Measurements from ENCODE around the gene KRT81.
"Not testable (repeated sequence)": the region's sequence is repeated elsewhere in the genome, so short reads cannot be mapped to it uniquely, and the experiment has no call there.

The KRT81 gene

DNA sequence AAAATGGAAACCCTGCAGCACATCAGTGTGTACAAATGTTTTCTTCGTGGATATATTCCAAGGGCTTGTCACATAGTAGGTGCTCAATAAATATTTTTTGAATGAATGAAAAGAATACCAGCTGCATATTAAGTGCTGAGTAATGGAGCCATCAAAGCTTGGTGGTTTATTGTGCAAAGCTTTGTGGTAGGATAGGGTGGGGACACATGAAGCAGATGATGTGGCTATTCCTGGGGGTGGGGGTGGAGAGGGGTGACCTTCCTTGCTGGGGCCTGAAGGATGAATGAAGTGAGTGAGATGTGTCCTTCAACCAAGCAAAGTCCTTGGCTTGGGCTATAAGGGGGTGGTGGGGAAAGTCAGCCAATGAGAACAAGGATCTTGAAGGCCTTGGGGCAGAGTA lies 4.3 kb upstream of the KRT81 start:
- Histone ChIP-seq H4K20me1 (ENCODE audit: insufficient read depth, low read length, poor library complexity, severe bottlenecking) (no peaks in the 10 kb centered on the region), H3K9ac (ENCODE audit: low read depth, low read length, poor library complexity, severe bottlenecking) (no peak overlapping the region), H3K27me3 (ENCODE audit: insufficient read depth, low read length, poor library complexity, severe bottlenecking) (no peaks in the 10 kb centered on the region), H3K79me2 (ENCODE audit: insufficient read depth, low read length) (no peaks in the 10 kb centered on the region), H3K4me1 (ENCODE audit: insufficient read depth, low read length, poor library complexity, severe bottlenecking) (peaks cover 29% of the 10 kb centered on the region), H2AFZ (ENCODE audit: low read length) (no peak overlapping the region), H3K4me3 (ENCODE audit: low read length, poor library complexity, severe bottlenecking) (no peak overlapping the region), H3K9me3 (ENCODE audit: insufficient read depth, low read depth, low read length) (no peaks in the 10 kb centered on the region), H3K4me2 (ENCODE audit: low read depth, low read length, poor library complexity, severe bottlenecking) (no peak overlapping the region), H3K36me3 (ENCODE audit: insufficient read depth, low read length) (no peaks in the 10 kb centered on the region), H3K9me2 (replicated peaks; ENCODE audit: low read depth, low read length) (no peaks in the 10 kb centered on the region), H3F3A (ENCODE audit: low read depth) (no peaks in the 10 kb centered on the region)
- TF ChIP-seq CTCF (conservative IDR thresholded peaks at IDR 0.05; ENCODE audit: low read length): no peak

DNA sequence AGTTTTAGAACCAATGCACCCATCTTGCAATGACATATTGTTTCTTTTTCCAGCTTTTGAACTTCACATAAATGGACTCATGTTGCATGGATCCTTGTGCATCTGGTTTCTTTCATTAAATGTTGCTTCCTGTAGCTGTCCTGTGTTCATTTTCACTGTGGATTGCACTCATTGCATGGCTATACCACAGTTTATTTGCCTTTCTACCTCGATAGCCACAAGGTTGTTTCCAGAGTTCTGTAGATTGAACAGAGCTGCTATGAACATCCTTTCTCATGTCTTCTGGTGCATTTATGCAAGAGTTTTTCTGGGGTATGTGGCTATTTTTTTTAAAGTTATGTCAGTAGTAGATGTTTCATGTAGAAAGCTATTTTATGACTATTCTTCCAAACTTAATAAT lies 3.5 kb upstream of the KRT81 start:
- H3F3A ChIP-seq (ENCODE audit: low read depth): no peaks in the 10 kb centered on the region
- H3K9ac ChIP-seq (ENCODE audit: low read depth, low read length, poor library complexity, severe bottlenecking): no peak overlapping the region
- no peaks in the 10 kb centered on the region for H4K20me1 ChIP-seq (ENCODE audit: insufficient read depth, low read length, poor library complexity, severe bottlenecking)
- TF ChIP-seq CTCF (conservative IDR thresholded peaks at IDR 0.05; ENCODE audit: low read length): no peak
- TF ChIP-seq EZH2phosphoT487 (IDR thresholded peaks at IDR 0.05; ENCODE audit: borderline replicate concordance): no peak
- H3K4me2 ChIP-seq (ENCODE audit: low read depth, low read length, poor library complexity, severe bottlenecking): peak overlapping the region; percentile 1
- H3K4me3 ChIP-seq (ENCODE audit: low read length, poor library complexity, severe bottlenecking): no peak overlapping the region
- H3K27me3 ChIP-seq (ENCODE audit: insufficient read depth, low read length, poor library complexity, severe bottlenecking): no peaks in the 10 kb centered on the region
- H3K9me3 ChIP-seq (ENCODE audit: insufficient read depth, low read depth, low read length): no peaks in the 10 kb centered on the region
- no peak overlapping the region for H2AFZ ChIP-seq (ENCODE audit: low read length)
- H3K36me3 ChIP-seq (ENCODE audit: insufficient read depth, low read length): no peaks in the 10 kb centered on the region
- no peaks in the 10 kb centered on the region for H3K79me2 ChIP-seq (ENCODE audit: insufficient read depth, low read length)
- peaks cover 29% of the 10 kb centered on the region for H3K4me1 ChIP-seq (ENCODE audit: insufficient read depth, low read length, poor library complexity, severe bottlenecking)
- no peaks in the 10 kb centered on the region for H3K9me2 ChIP-seq (replicated peaks; ENCODE audit: low read depth, low read length)

- H3K9me2 ChIP-seq (replicated peaks; ENCODE audit: low read depth, low read length): no peaks in the 10 kb centered on the region
- H3K4me1 ChIP-seq (ENCODE audit: insufficient read depth, low read length, poor library complexity, severe bottlenecking): peaks cover 29% of the 10 kb centered on the region
- no peaks in the 10 kb centered on the region for H3F3A ChIP-seq (ENCODE audit: low read depth)
- no peaks in the 10 kb centered on the region for H3K36me3 ChIP-seq (ENCODE audit: insufficient read depth, low read length)
- H3K27me3 ChIP-seq (ENCODE audit: insufficient read depth, low read length, poor library complexity, severe bottlenecking): no peaks in the 10 kb centered on the region
- TF ChIP-seq EZH2phosphoT487 (IDR thresholded peaks at IDR 0.05; ENCODE audit: borderline replicate concordance): no peak
- TF ChIP-seq CTCF (conservative IDR thresholded peaks at IDR 0.05; ENCODE audit: low read length): no peak
- no peak overlapping the region for H3K4me2 ChIP-seq (ENCODE audit: low read depth, low read length, poor library complexity, severe bottlenecking)
- no peaks in the 10 kb centered on the region for H4K20me1 ChIP-seq (ENCODE audit: insufficient read depth, low read length, poor library complexity, severe bottlenecking)
- no peaks in the 10 kb centered on the region for H3K79me2 ChIP-seq (ENCODE audit: insufficient read depth, low read length)
- H3K9ac ChIP-seq (ENCODE audit: low read depth, low read length, poor library complexity, severe bottlenecking): no peak overlapping the region
- no peaks in the 10 kb centered on the region for H3K9me3 ChIP-seq (ENCODE audit: insufficient read depth, low read depth, low read length)
- H3K4me3 ChIP-seq (ENCODE audit: low read length, poor library complexity, severe bottlenecking): no peak overlapping the region
- no peak overlapping the region for H2AFZ ChIP-seq (ENCODE audit: low read length)
These were observed 2.6 kb upstream of the KRT81 start for GRCh38 chr12:52293926-52294325.

DNA sequence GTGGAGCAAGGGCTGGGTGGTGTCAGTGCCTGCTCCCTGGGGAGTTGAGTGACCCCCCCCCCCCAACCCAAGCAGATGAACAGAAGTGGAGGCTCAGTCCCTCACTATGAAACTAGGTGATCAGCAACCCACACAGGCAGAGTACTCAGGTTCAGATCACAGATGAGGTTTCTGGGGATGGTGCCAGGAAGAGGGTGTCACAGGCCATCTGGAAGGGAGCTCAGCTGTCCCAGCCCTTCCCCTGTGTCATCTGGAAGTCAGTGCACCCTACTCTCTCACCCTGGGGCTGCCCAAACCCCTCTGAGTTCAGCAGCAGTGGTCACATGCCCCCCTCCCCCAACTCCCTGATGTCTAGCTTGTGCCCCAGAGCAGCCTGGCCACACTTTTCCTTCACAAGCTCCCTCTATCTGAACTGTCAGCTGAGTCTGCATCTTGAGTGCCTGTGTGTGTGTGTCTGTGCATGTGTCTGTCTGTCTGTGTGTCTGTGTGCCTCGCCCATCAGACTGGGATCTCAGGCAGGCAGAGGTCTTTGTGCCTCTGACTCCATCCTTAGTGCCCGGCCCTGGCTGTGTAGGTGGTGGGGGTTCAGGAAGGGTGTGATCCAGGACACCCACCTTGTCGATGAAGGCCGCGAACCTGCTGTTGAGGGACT lies 725 bp downstream of the KRT81 start:
- H3K9me3 ChIP-seq (ENCODE audit: insufficient read depth, low read depth, low read length); H3K27me3 ChIP-seq (ENCODE audit: insufficient read depth, low read length, poor library complexity, severe bottlenecking); H3F3A ChIP-seq (ENCODE audit: low read depth); H3K79me2 ChIP-seq (ENCODE audit: insufficient read depth, low read length); H3K9ac ChIP-seq (ENCODE audit: low read depth, low read length, poor library complexity, severe bottlenecking); H3K4me2 ChIP-seq (ENCODE audit: low read depth, low read length, poor library complexity, severe bottlenecking); H3K4me3 ChIP-seq (ENCODE audit: low read length, poor library complexity, severe bottlenecking); H4K20me1 ChIP-seq (ENCODE audit: insufficient read depth, low read length, poor library complexity, severe bottlenecking); H3K36me3 ChIP-seq (ENCODE audit: insufficient read depth, low read length); H3K9me2 ChIP-seq (replicated peaks; ENCODE audit: low read depth, low read length); H2AFZ ChIP-seq (ENCODE audit: low read length): not testable (repeated sequence)
- H3K4me1 ChIP-seq (ENCODE audit: insufficient read depth, low read length, poor library complexity, severe bottlenecking): peaks cover 48% of the 10 kb centered on the region

- Histone ChIP-seq H3K4me2 (ENCODE audit: low read depth, low read length, poor library complexity, severe bottlenecking) (peak overlapping the region; percentile 88), H3K4me3 (ENCODE audit: low read length, poor library complexity, severe bottlenecking) (peak overlapping the region; percentile 57), H3K9ac (ENCODE audit: low read depth, low read length, poor library complexity, severe bottlenecking) (peak overlapping the region; percentile 72), H3K4me1 (ENCODE audit: insufficient read depth, low read length, poor library complexity, severe bottlenecking) (peaks cover 36% of the 10 kb centered on the region)
- not testable (repeated sequence) for H3K36me3 ChIP-seq (ENCODE audit: insufficient read depth, low read length); H3K9me3 ChIP-seq (ENCODE audit: insufficient read depth, low read depth, low read length); H4K20me1 ChIP-seq (ENCODE audit: insufficient read depth, low read length, poor library complexity, severe bottlenecking); H3K27me3 ChIP-seq (ENCODE audit: insufficient read depth, low read length, poor library complexity, severe bottlenecking); H3F3A ChIP-seq (ENCODE audit: low read depth); H3K79me2 ChIP-seq (ENCODE audit: insufficient read depth, low read length); H3K9me2 ChIP-seq (replicated peaks; ENCODE audit: low read depth, low read length); H2AFZ ChIP-seq (ENCODE audit: low read length)
These were observed 3.2 kb downstream of the KRT81 start for GRCh38 chr12:52287816-52288805.
